ENCODE results near the gene ICOS. TPM values are rescaled to one million over a fixed set of nuclear protein-coding genes. Genes with fewer than 3 reads are reported as not detected.

The ICOS gene
- total RNA-seq, 1 donor from 2014 or later: 1.7 TPM

DNA sequence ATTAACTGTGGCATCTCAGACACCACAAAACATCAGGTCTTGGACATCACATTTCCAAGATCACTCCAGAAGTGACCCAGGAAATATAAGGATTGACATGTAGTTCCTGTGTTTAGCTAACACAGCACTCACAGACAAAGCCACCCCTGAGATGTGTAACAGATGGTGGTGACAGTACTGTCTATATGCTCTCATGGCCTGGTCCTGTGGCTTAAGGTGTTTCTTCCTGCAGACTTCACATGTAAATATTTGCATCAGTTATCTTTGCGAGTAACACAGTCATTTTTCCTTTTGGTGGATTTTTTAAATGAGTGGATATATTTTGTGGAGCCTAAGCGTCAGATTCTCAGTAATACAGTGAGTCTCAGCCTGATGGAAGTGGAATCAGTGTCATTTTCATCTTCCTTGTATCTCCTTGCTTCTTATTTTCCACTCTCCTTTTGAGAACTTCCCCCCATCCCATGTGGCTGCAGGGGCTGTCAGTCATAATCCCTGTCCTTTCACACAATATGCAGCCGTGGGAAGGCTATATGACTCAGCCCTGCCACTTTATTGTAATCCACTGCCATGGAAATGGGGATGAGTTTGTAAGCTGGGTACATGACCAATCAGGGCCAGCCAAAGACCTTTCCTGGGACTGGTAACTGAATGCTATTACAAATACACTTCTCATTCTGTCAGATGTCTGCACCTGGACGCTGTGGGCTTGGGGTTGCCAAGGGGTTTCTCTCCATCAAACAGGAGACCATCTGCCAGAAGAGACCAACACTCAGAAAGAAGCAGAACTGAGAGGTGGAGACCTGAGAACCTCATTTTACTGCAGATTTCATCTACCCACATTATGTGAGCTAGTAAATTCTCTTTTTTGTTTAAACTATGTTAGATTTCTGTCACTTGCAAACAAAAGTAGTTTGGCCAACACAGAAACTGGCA lies 74.3 kb downstream of the ICOS start:
- DNase-seq (ENCODE audit: low spot score): no peak

Other genes starting within 250 kb of the ICOS start
- gene CD28, start 230.1 kb upstream of the ICOS start, total RNA-seq (ENCODE audit: insufficient read depth, low replicate concordance): 13.0 TPM
- gene CTLA4, start 69.0 kb upstream of the ICOS start, total RNA-seq (ENCODE audit: insufficient read depth, low replicate concordance): not detected